GM18498 (cell line): ENCODE results near the gene NEK10.

ENCODE experiments used
- ATAC-seq: cut with Tn5 transposase; IDR thresholded peaks from one replicate; pipeline ENCODE4 v1.9.1; 2021; ENCODE audit warnings: mild to moderate bottlenecking, moderate library complexity; ENCODE audit not compliant: unreplicated experiment

The NEK10 gene

DNA sequence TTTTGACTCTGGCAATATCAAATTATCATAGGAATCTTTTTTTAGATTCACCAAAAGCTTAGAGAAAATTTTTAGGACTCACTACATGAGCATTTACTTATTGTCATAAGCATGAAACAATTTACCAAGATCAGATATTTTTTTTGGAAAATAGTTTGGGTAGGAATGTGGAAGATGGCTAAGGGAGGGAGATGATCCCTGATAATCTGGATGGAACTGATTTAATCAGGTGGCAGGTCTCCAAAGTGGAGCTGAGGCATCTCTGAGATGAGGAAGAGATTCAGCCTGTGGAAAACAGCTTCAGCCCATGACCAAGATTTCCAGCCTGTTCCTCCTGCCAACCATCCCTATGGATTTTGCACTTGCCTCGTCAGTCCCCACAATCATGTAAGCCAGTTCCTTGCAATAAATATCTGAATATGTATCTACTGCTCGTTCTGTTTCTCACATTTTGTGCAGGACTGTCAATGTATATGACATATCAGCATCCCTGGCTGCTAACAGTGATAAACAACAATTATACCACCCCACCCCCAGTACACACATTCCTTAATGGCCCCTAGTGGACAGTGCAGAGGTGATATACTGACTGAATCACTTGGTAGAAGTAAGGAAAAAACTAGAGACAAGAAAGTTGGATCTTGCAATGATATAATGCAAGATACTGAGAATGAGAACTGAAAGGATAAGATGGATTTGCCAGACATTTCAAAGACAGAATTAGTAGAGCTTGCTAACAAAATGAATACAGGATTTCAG lies 183.8 kb downstream of the NEK10 start:
- no peak for ATAC-seq

- ATAC-seq, result no peak
These were observed 184.9 kb downstream of the NEK10 start for GRCh38 chr3:27184261-27184660.

GRCh38 chr3:27176256-27176655 lies 192.9 kb downstream of the NEK10 start:
- ATAC-seq, result no peak

DNA sequence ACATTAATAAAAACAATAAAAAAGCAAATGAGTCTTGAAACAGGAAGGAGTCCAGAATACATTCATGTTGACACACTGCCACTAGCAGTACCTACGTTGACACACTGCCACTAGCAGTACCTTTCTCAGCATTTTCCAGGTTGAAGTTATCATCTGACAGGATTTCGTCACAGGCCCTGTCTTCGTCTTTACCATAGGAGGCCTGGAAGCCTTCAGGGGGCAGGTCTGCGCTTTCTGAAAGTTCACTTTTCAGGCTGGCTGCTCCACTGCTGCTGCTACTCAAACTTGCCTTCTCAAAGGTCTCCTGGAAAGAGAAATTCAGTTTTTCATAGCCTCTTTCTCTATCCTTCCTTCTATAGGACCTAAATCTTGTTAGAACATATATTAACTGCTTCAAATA lies 194.7 kb downstream of the NEK10 start:
- ATAC-seq, result no peak

DNA sequence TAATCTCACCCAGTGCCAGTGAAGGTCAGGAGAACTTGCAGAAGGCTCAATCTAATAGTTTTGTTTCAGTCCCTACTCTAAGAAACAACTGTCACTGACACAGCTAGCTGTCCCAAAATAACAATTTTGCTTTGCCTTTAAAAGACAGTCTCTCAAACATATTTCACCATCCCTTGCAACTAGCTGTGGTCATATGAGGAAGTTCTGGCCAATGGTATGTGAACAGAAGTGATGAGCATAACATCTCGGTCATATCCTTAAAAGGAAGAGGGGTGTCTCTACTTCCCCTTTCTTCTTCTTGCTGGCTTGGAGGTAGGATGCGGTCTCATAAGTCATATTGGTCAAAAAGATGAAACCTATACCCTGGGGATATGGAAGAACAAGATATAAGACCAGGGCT lies 198.1 kb downstream of the NEK10 start:
- peak; percentile 80 for ATAC-seq

GRCh38 chr3:27166888-27167287 lies 202.3 kb downstream of the NEK10 start:
- no peak for ATAC-seq

DNA sequence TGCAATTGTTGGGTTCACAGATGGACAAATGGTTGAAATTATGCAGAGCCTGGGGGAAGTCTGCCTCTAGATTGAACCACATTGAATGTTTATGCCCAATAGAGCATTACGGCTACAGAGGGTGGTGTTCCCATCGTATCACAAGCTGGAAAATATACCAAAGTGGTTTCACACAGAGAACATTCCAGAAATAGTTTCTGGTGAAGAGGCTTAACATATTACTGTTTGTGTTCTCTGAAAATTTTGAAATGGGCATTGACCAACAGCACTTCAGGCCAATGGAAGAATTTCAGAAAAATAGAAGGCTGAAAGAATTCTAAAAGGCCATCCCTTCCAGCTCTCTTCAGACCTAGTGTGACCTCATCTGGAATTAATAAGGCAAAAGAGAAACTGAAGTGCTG lies 203.9 kb downstream of the NEK10 start:
- ATAC-seq, result no peak

DNA sequence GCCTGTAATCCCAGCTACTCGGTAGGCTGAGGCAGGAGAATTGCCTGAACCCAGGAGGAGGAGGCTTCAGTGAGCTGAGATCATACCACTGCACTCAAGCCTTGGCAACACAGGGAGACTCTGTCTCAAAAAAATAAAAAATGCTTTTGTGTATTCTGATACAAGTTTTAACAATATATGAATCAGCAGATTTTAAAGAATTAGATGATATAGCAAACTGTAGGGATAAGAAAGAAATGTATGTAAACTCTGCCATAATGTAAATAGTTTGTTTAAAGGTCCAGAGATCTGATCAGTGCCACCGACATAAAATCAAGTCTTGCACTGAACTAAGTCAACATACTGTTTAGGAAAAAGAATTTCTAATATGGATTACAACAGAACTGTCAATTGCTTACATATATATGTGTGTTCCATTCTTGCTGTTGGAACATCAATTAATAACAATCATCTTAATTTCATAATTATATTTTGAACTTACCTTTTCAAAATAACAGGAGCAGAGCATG lies 208.3 kb downstream of the NEK10 start:
- no peak for ATAC-seq

DNA sequence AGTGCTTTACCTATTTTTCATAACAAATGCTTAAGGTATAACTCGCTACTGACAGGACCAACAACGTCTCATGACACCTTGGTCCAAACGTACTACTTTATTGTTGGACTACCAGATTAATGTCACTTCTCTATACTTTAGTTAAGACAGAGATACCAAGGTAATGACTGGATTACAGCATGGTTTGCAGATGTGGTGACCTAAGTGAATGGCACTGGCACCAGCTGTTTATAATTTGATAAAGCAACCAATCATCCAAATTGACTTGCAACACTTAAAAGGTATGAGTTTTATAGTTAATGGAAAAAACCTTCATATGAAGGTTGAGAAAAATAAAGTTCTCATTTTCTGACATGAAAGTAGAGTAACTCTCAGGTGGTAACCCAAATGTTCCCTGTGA lies 209.0 kb downstream of the NEK10 start:
- no peak for ATAC-seq

GRCh38 chr3:27147215-27147614 lies 222.0 kb downstream of the NEK10 start:
- ATAC-seq, result no peak

- ATAC-seq, result no peak
These were observed 222.4 kb downstream of the NEK10 start for GRCh38 chr3:27146786-27147185.

DNA sequence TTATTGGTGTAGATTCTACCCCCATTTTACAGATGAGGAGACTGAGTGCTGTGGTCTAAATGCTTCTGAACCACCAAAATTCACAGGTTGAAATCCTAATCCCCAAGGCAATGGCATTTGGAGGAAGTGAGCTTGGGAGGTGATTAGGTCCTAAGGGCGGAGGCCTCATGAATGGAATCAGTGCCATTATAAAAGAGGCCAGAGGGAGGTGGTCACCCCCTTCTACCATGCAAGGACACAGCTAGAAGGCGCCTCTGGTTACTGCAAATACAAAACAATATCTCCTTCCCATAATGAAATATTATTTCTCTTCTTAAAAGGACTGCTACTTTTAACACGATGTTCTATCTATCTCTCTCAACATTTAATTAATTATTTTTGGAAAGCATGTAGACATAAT lies 223.5 kb downstream of the NEK10 start:
- no peak for ATAC-seq

DNA sequence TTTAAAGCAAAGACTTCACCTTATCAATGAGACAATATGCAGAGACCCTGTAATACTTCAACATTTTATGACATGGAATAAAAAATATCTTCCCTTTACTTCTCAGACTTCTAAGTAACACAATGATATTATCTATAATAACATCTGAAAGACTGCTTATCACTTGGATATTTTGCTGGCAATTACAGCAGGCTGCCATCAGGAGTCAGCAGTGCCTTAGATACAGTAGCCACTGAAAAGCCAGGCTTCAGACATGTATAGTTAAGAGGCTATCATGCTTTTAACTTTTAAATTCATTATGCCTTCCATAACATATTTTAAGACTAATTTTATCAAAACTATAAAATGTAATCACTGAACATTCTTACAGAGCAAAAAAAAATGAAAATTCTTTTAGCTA lies 227.5 kb downstream of the NEK10 start:
- no peak for ATAC-seq

- ATAC-seq, result no peak
These were observed 230.6 kb downstream of the NEK10 start for GRCh38 chr3:27138562-27138961.

DNA sequence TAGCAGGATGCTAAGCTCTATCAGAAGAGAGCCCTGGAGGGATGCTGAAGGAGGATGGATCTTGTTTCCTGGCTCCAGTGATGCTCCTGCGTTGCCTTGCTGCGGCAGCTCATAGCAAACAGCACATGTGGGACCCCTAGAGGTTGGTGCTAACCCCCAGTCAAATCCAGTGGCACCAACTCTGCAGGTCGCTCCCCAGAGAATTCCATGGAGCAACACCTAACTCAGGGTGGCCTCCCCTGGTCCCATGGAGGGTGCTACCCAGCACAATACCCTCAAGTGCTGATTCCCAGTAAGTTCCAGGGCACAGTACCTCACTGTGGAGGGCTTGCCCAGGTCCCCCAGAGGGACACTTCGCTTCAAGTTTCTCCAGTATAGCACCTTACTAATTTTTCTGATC lies 231.2 kb downstream of the NEK10 start:
- no peak for ATAC-seq

- peak; percentile 95 for ATAC-seq
These were observed 234.9 kb downstream of the NEK10 start for GRCh38 chr3:27134171-27134796.

DNA sequence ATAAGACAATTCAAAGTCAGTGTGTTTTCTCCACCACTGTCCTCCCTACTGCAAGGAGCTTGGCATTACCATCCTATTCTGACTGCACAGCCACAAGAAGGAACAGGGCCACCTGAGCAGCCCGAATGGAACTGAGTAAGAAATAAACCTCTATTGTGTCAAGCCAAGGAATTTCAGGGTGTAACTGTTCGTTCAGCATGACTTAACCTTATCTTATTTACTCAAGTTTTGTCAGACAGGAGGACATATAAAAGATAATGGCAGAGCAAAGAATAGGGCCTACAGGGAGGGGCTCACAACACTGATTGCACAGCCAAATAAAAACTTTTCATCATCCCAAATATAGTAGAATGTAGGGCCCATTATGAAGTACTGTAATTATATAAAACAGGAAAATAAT lies 236.1 kb downstream of the NEK10 start:
- ATAC-seq, result no peak

GRCh38 chr3:27130796-27131195 lies 238.4 kb downstream of the NEK10 start:
- ATAC-seq, result no peak

DNA sequence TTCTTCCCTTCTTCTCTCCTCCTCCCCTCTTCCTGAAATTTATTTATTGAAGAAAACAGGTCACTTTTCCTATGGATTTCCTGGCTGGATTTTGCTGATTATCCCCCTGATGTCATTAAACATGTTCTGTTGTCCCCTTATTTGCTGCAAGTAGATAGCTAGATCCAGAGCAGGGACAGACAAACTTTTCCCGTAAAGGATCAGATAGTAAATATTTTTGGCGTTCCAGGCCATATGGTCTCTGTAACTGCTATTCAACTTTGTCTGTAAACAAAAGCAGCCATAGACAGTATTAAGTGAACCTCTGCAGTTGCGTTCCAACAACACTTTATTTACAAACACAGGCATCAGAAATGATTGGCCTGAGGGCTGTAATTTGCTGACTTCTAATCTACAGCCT lies 241.3 kb downstream of the NEK10 start:
- ATAC-seq, result no peak

DNA sequence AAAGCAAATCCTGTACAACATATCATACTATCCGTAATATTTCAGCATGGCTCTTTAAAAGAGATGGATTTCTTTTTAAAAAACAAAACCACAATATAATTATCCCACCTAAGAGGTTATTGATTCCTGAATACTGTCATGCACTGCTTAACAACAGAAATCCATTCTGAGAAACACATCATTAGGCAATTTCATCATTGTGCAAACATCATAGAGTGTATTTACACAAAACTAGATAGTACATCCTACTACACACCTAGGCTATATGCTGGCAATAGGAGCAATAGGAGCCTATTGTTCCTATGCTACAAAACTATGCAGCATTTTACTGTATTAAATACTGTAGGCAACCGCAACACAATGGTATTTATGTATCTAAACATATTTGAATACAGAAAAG lies 242.0 kb downstream of the NEK10 start:
- no peak for ATAC-seq

DNA sequence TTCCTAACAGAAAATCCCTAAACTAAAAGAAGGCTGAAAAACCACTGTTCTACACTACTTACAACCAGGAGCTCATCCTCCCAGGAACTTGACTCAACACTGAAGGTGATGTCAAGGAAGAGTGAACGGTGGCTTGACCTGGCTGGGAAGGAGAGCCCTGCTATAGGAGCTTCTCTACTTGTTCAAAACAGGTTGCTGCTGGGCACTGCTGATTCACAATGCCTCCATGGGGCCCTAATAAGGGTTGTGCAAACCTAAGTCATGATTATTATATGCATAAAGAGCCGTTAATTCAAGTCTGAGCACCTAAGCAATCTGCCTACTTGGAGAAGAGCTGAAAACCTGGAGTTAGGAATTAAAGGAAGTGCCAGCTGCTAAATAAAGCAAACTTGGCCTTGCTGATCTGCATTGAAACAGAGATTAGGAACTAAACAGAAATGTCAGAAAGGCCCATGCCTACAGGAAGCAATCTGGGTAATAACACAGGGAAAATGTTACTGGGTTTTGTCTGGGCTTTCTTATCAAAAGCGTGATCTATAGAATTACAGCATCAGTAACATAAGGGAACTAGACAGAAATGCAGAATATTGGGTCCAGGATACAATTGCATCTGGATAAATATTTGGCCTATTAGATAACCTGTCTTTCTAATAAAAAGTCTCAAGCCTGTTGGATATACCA lies 243.2 kb downstream of the NEK10 start:
- ATAC-seq, result no peak

GRCh38 chr3:27119639-27120038 lies 249.5 kb downstream of the NEK10 start:
- no peak for ATAC-seq
